OCI-LY7 (cell line): ENCODE results near the gene EXOSC10.

ENCODE experiments used
- EZH2phosphoT487 ChIP-seq: fragments of 200-600 bp; sonication (generic); IDR thresholded peaks from 2 replicates; pipeline ENCODE4 v1.6.1; 2018; ENCODE audit warnings: low read depth, borderline replicate concordance, mild to moderate bottlenecking, mixed run types, antibody characterized with exemption, low read length, moderate library complexity, mixed read lengths
- TF ChIP-seq, protein P1 (sequence below): fragments of 200-600 bp; sonication (generic); conservative IDR thresholded peaks from 2 replicates; pipeline ENCODE4 v1.5.1; 2014; ENCODE audit warnings: mild to moderate bottlenecking, antibody characterized with exemption, low read length, moderate library complexity, mixed read lengths

- TF ChIP-seq, protein P1, sequence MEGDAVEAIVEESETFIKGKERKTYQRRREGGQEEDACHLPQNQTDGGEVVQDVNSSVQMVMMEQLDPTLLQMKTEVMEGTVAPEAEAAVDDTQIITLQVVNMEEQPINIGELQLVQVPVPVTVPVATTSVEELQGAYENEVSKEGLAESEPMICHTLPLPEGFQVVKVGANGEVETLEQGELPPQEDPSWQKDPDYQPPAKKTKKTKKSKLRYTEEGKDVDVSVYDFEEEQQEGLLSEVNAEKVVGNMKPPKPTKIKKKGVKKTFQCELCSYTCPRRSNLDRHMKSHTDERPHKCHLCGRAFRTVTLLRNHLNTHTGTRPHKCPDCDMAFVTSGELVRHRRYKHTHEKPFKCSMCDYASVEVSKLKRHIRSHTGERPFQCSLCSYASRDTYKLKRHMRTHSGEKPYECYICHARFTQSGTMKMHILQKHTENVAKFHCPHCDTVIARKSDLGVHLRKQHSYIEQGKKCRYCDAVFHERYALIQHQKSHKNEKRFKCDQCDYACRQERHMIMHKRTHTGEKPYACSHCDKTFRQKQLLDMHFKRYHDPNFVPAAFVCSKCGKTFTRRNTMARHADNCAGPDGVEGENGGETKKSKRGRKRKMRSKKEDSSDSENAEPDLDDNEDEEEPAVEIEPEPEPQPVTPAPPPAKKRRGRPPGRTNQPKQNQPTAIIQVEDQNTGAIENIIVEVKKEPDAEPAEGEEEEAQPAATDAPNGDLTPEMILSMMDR, result no peak
- no peak for TF ChIP-seq EZH2phosphoT487
Observed at GRCh38 chr1:11134898-11135266, 35.2 kb upstream of the EXOSC10 start.
